Stimulated activated CD4-positive, alpha-beta T cell treated with anti-CD3 and anti-CD28 coated beads, TNF-alpha, amount 100 ng/mL, for 24 hours (primary cell): ENCODE measurements around the gene RHOXF2.
"Not testable (repeated sequence)": the region's sequence is repeated elsewhere in the genome, so short reads cannot be mapped to it uniquely, and the experiment has no call there.

Experiments used
- DNase-seq, 3 experiments: peaks; one replicate each; pipeline ENCODE4 v3.0.0-alpha.2; 2020; ENCODE audit warnings: low read depth in 3 of 3

RHOXF2 gene, protein sequence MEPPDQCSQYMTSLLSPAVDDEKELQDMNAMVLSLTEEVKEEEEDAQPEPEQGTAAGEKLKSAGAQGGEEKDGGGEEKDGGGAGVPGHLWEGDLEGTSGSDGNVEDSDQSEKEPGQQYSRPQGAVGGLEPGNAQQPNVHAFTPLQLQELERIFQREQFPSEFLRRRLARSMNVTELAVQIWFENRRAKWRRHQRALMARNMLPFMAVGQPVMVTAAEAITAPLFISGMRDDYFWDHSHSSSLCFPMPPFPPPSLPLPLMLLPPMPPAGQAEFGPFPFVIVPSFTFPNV

DNA sequence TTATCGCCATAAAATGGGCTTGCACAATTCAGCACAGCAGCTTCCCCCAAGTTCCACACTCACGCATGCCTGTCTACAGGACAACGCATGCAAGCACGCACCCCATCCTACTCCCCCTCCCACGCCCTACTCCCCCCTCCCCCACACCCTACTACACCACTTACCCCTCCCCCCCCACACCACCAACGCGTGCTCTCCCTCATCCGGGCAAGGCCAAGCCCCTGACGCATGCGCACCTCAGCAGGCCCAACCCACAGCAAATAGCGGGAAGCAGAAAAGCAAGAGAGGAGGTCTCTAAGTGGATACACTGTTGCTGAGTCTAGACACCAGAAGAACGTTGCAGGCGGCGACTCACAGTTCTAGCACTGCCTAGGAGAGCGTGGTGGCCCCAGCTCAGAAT lies at the start of gene RHOXF2:
RHOXF2 (plus strand) TSS at position 301 of the 400 bp plus-strand sequence. CDS start 138 bp downstream, outside the sequence.
- DNase-seq: not testable (repeated sequence)

DNA sequence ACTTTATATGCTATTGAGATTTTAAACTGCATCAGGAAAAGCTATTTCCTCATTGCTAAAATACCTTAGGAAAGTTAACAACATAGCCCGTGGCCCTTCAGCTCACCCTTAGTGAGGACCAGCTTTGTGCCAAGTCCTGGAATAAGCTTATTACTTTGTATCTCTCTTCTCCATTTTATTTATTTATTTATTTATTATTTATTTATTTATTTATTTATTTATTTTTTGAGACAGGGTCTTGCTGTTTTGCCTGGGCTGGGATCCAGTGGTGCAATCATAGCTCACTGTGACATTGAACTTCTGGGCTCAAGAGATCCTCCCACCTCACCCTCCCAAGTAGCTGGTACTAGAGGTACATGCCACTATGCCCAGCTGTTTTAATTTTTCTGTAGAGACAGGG lies 49.0 kb upstream of the RHOXF2 start:
- DNase-seq: no peak

DNA sequence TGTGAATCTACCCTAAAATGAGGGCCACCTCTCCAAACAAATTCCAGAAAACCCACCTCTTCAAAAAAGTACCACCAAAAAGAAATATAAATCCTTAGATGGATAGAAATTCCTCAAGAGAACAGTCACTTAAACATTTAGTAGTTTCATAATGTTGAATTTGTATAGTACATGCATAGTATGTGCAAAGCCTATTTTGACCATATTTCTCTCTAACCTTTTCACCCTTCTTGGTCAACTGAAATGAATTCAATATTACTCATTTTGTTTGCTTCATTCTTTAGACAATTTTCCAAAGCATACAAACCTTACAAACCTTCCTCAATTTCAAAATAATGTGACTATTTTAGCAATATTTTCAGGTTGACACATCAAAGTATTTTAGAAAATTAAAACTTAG lies 46.8 kb upstream of the RHOXF2 start:
- no peak for DNase-seq

DNA sequence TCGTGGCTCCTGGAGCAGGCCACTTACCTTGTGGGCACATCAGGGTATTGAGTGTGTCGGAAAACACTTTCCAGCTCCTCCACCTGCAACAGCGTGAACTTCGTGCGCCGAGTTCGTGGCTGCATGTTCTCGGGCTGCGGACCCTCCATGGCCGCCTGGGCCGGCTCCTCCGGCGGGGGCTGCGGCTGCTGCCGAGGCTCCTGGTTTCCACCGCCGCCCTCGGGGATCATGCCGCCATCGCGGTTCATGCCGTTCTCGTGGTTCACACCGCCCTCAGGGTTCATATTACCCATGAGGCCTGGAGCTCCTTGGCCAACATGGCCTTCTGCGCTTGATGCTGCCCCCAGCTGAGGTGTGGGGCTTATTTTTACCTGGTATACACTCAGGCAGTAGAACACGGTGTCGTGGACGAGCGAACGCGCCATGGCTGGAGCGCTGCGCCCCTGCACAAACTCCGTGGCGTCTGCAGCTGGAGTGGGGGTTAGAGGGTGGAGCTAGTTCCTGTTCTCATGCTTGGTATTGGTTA lies 42.9 kb upstream of the RHOXF2 start, which contains the start of gene RHOXF1:
RHOXF1 (minus strand) TSS at position 476 of the 526 bp plus-strand sequence; CDS start at position 425, 51 bp downstream.
- no peak for DNase-seq

GRCh38 chrX:120120223-120120622 lies 38.2 kb upstream of the RHOXF2 start:
- DNase-seq: no peak

DNA sequence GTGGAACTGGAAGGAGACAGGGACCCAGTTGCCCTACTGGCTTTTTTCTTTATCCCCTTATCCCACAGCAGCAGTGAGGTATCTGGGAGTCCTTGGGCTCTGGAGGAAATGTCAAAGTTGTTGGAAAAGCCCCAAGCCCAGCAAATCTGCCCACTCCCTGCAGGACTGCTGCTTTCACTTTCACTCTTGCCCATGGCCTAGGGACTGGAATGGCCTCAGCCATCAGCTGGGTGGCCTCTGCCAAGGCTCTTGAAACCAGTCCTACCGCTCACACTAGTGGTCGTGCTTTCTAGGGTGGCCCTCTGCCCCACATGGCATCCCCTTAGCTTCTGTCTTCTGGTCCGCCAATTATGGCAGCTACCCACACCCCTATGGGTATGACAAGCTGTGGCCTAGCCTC lies 33.0 kb upstream of the RHOXF2 start:
- DNase-seq: no peak

DNA sequence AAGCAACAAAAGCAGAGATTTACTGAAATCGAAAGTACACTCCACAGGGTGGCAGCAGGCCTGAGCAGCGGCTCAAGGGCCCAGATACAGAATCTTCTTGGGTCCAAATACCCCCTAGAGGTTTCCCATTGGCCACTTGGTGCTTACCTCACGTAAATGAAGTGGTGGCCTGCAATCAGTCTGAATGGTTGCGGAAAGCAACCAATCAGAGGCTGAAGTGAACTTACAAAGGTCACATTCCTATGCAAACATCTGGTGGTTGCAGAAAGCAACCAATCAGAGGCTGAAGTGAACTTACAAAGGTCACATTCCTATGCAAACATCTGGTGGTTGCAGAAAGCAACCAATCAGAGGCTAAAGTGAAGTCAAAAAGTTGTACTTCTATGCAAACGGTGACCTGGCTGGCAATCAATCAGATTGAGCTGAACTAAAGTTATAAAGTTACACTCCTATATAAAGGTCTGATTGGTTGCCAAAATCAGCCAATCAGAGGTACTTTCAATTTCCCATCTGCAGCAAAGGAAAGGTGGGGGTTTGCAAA lies 30.0 kb upstream of the RHOXF2 start:
- DNase-seq: not testable (repeated sequence)

- no peak for DNase-seq
Observed at GRCh38 chrX:120136128-120136527, 22.3 kb upstream of the RHOXF2 start.

DNA sequence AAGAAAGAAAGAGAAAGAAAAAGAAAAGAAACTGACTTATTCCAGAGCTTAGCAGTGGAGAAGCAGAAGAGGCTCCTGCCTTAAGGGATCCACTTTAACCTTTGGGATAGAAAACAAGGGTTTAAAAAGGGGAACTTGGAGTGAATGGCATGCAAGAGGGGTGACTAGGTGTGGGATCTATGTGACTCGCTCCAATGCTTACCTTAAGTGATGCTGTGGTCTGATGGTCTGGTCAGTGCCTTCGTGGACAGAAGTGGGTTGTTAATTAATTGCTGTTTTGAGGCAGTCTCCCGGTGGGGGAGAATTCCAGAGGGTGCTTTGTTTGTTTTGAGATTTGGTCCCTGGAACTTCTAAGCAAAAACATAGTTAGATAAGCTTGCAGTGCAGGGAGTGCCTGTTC lies 21.6 kb upstream of the RHOXF2 start:
- no peak for DNase-seq

DNA sequence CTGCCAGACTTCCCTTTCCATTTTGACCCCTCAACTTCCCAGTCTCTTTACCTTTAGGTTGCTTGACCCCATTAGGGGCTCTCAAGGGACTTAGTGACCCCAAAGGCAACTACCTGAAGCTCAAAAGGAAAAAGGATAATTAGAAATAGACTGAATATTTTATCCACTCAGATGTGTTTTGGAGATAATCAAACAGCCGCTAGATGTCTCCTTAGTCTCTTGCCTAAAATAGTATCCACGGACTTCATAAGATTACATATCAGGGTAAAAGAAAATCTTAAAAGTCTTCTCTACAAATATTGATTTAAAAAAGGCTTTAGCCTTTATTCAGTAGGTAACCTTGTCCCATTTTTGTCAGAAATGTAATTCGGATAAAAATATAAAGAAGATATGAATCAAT lies 21.0 kb upstream of the RHOXF2 start:
- DNase-seq: no peak

DNA sequence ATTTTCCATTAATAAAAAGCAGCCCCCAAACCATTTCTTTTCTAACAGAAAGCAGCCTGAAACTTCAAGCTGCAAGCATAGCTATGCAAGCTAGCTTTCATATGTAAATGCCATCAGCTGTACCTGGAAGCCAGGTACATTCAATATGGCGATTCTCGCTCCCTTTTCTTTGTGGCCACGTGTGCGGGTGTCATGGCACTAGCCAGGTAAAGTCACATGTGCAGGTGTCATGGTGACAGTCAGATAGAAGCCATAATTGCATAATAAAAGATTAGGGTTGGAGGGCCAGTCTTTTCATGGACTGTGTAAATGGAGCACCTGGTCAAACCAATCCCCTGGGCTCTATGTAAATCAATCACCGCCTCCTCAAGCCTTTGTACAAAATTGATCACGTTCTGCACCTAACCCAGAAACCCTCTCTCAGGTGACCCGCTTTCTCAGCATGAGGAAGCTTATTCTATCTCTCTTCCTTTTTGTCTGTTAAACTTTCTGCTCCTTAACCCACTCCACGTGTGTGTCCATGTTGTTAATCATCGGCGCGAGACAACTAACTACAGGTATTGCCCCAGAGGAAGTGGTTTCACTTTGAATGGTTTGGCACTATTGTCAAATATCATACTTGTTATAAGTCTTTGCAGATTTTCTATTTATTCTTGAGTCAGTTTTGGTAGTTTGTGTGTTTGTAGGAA lies 18.0 kb upstream of the RHOXF2 start:
- DNase-seq: no peak

DNA sequence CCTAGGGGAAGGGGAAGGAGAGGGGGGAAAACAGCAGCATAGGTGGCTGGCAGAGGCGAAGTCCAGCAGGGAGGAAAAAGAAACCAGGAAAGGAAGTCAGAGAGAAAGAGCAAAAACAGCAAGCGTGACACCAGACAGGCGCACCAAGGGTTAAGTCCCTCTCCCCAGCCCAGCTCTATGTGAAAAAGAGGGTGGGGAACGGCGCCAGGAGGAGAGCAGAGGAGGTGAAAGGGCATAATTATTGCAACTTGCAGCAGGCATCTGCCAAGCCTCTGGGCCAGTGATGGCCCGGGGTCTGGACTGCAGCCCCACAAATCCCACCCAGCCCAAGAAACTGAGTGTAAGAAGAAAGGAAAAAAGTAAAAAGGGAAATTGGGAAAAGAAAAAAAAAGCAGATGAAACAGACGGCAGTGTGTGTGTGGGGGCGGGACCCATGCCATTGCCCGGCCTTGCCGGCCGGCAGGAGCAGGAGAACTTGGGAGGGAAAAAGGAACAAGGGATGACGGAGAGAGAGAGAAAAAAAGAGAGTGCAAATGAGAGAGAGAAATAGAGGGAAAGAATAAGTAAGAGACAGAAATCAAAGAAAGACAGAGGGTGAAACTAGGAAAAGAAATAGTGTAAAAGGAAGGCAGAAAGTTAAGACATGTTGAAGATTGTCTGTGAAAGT lies 14.1 kb upstream of the RHOXF2 start:
- DNase-seq: no peak

- no peak for DNase-seq
Observed at GRCh38 chrX:120145295-120145925, 13.0 kb upstream of the RHOXF2 start.

DNA sequence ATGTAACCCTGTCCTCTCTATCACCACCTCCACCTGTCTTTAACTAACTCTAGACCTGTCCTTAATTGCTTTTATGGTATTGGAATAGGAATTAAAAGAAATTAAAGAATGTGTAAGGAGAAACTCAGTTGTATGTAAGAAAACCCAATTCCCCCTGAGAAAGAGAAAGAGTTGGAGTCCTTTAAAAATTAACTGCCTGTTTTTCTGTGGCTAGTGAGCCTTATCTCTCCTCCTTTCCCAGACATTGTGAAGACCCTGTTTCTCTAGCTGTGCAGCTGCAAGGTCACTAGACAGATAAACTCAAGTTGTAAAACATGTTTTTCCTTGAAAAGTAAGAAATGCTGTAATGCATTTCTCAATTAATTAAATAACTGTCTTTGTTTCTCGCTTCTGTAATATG lies 12.1 kb upstream of the RHOXF2 start:
- not testable (repeated sequence) for DNase-seq

DNA sequence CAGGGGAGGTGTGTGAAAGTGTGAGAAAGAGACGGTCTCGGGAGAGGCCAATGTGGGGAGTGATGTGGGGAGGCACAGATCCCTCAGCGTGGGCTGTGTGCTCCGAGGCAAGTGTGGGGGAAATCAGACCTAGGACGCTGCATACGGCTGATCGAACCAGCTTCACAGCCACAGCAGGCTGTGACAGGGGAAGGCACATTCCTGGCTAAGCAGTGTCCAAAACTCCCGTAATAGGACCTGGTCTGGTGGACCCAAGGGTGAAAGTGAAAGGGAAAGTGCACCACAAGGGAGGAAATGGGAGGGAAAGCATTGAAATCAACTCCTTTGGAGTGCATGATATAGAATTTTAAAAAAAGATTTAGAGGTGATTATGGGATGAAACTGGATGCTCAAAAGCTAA lies 10.9 kb upstream of the RHOXF2 start:
- no peak for DNase-seq

DNA sequence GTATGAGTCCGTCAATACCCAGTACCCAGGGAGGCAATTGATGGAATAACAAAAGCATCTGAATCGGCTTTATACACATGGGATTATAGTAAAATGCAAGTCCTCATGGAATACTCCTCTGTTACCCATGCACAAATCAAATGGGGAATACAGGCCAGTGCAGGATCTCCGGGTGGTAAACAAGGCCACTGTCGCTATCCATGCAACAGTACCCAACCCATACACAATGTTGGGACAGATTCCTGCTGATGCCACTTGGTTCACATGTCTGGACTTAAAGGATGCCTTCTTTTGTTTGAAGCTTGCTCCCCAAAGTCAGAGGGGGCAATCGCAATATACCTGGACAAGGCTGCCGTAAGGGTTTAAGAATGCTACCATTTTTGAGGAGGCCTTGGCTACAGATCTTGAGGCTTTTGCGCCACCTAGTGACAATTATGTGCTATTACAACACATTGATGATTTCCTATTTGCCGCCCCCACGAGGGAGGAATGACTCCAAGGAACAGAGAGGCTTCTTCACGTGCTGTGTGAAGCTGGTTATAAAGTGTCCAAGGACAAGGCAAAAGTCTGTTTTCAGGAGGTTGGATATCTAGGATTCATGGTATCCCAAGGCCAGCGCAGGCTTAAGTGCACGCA lies 8.2 kb upstream of the RHOXF2 start:
- DNase-seq: not testable (repeated sequence)

- not testable (repeated sequence) for DNase-seq
Observed at GRCh38 chrX:120159086-120159485, 673 bp downstream of the RHOXF2 start.

DNA sequence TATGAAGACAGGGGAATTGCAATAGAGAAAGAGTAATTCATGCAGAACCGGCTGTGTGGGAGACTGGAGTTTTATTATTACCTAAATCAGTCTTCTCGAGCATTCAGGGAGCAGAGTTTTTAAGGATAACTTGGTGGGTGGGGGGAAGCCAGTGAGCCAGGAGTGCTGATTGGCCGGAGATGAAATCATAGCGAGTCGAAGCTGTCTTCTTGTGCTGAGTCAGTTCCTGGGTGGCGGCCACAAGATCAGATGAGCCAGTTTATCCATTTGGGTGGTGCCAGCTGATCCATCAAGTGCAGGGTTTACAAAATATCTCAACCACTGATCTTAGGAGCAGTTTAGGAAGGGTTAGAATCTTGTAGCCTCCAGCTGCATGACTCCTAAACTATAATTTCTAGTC lies 34.8 kb downstream of the RHOXF2 start:
- DNase-seq: not testable (repeated sequence)

DNA sequence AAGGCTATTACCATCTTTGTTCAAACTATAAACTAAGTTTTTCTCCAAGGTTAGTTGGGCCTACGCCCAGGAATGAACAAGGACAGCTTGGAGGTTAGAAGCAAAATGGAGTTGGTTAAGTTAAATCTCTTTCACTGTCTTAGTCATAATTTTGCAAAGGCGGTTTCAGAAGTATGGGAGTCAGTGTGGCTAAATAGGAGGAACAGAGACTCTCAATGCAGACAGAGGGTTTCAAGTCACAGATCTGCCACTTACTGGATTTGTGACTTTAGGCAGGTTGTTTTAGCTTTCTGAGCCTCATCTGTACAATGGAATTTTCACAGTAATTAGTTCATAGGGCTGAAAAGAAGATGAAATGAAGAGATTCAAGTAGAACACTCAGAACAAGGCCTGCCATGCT lies 35.3 kb downstream of the RHOXF2 start:
- not testable (repeated sequence) for DNase-seq

GRCh38 chrX:120195786-120196185 lies 37.4 kb downstream of the RHOXF2 start:
- DNase-seq: not testable (repeated sequence)

- DNase-seq: not testable (repeated sequence)
Observed at GRCh38 chrX:120196626-120197283, 38.3 kb downstream of the RHOXF2 start.
